ENCODE results near the gene SPEN. TPM values are rescaled to one million over a fixed set of nuclear protein-coding genes. Genes with fewer than 3 reads are reported as not detected.

SPEN gene
- total RNA-seq, 1 experiment from 2014 or later = 70.3 TPM

DNA sequence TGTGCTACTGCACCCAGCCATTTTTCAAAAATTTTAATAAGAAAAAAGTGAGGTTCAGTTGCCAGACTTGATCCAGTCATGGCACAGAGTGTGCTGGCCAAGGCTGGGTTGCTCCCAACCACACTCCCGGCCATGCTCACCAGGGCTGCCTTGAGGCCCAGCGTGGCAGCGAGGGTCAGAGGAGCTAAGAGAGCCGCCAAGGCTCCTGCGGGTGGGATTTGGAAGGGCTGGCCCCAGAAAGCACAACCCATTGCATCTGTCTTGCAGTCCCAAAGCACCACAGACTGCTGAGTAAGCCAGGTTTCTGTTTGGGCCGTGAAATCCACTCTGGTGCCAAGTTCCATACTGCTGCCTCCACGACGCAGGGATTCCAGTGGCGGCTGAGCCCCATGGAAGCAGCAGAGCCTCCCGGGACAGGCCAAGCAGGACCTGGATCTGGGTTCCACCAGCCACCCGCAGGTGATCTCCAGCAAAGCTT lies 105.8 kb downstream of the SPEN start:
- H3K27me3 ChIP-seq (replicated peaks; ENCODE audit: insufficient read depth, low read depth, low read length, poor library complexity) = no peaks in the 10 kb centered on the region
- no peak overlapping the region for H3K4me3 ChIP-seq (ENCODE audit: low read depth, low read length, poor library complexity, severe bottlenecking)
- peak overlapping the region; percentile 32 for H3K27ac ChIP-seq (ENCODE audit: low read depth, low read length, poor library complexity, severe bottlenecking)
- peak; percentile 38 for DNase-seq (ENCODE audit: low spot score)
- intact Hi-C loops (cut with micrococcal nuclease; ENCODE audit: unreplicated experiment) = no loop called here
- peaks cover under 1% of the 10 kb centered on the region for H3K36me3 ChIP-seq (ENCODE audit: insufficient read depth, low read length, poor library complexity, severe bottlenecking)
- ChIA-PET POLR2A (ENCODE audit: low non-redundant PET) (interaction anchor here (0.6 kb wide), 1 partner anchor 141 kb away, joined by 14 read pairs; no protein-coding TSS in a partner anchor), CTCF (interaction anchor here (1.3 kb wide), 1 partner anchor 150 kb away, joined by 4 read pairs; no protein-coding TSS in a partner anchor)
- BruUV-seq (replicated peaks) = no TSS peak
- no peaks in the 10 kb centered on the region for H3K9me3 ChIP-seq (ENCODE audit: low read depth, low read length, poor library complexity, severe bottlenecking)
- peaks cover 62% of the 10 kb centered on the region for H3K4me1 ChIP-seq (ENCODE audit: insufficient read depth, low read length, poor library complexity, severe bottlenecking)
- TF ChIP-seq EZH2 (IDR thresholded peaks at IDR 0.05; ENCODE audit: borderline replicate concordance, low read depth, low read length, poor library complexity, severe bottlenecking) (no peak), CTCF (conservative IDR thresholded peaks at IDR 0.05; ENCODE audit: low read depth, low read length) (no peak)

DNA sequence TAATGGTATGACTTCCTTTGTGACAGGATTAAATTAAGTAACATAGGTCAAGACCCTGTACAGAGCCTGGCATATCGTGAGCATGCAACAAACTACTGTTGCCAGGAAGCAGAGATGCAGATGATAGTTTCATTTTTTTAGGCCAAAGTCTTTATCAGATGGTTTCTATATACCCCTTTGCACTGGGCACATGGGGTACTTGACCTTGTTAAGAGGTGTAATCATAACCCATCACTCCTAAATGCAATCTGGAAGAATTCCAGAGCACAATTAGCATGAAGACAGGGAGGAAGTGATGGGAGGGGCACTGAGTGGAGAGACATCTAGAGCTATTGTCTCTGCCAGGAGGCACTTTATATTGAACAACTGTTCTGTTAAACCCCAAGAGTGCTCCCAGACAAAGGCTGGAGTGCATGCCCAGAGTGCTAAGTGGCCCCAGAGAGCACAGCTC lies 106.3 kb downstream of the SPEN start:
- ChIA-PET CTCF (interaction anchor here (1.3 kb wide), 1 partner anchor 151 kb away, joined by 4 read pairs; no protein-coding TSS in a partner anchor), POLR2A (ENCODE audit: low non-redundant PET) (interaction anchor here (0.6 kb wide), 1 partner anchor 141 kb away, joined by 14 read pairs; no protein-coding TSS in a partner anchor)
- intact Hi-C loops (cut with micrococcal nuclease; ENCODE audit: unreplicated experiment) = no loop called here

DNA sequence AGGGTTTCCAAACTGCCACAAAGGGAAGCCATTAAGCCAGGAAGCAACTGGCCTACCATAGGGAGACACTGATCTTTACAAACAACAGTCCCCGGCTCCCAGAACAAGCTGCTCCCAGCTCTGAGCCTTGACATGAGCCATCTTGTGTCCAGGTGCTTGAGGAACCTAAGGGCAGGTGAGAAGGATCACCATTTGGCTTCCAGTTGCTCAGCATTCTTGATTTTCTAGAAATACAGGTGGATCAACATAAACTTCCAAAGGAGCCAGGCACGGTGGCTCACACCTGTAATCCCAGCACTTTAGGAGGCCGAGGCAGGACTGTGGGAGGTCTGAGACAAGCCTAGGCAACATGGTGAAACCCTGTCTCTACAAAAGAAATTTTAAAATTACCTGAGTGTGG lies 106.8 kb downstream of the SPEN start:
- CTCF ChIA-PET = interaction anchor here (1.3 kb wide), 1 partner anchor 151 kb away, joined by 4 read pairs; no protein-coding TSS in a partner anchor
- H3K9me3 ChIP-seq (ENCODE audit: low read depth, low read length, poor library complexity, severe bottlenecking) = no peaks in the 10 kb centered on the region
- H3K4me3 ChIP-seq (ENCODE audit: low read depth, low read length, poor library complexity, severe bottlenecking) = no peak overlapping the region
- H3K27ac ChIP-seq (ENCODE audit: low read depth, low read length, poor library complexity, severe bottlenecking) = no peak overlapping the region
- TF ChIP-seq EZH2 (IDR thresholded peaks at IDR 0.05; ENCODE audit: borderline replicate concordance, low read depth, low read length, poor library complexity, severe bottlenecking) (no peak), CTCF (conservative IDR thresholded peaks at IDR 0.05; ENCODE audit: low read depth, low read length) (no peak)
- no TSS peak for BruUV-seq (replicated peaks)
- no peaks in the 10 kb centered on the region for H3K27me3 ChIP-seq (replicated peaks; ENCODE audit: insufficient read depth, low read depth, low read length, poor library complexity)
- POLR2A ChIA-PET (ENCODE audit: low non-redundant PET) = no interaction called here
- H3K4me1 ChIP-seq (ENCODE audit: insufficient read depth, low read length, poor library complexity, severe bottlenecking) = peaks cover 62% of the 10 kb centered on the region
- DNase-seq (ENCODE audit: low spot score) = no peak
- no peaks in the 10 kb centered on the region for H3K36me3 ChIP-seq (ENCODE audit: insufficient read depth, low read length, poor library complexity, severe bottlenecking)
- intact Hi-C loops (cut with micrococcal nuclease; ENCODE audit: unreplicated experiment) = no loop called here

More for the DNA sequence above, 106.3 kb downstream of the SPEN start:
- TF ChIP-seq CTCF (conservative IDR thresholded peaks at IDR 0.05; ENCODE audit: low read depth, low read length) = no peak
- TF ChIP-seq EZH2 (IDR thresholded peaks at IDR 0.05; ENCODE audit: borderline replicate concordance, low read depth, low read length, poor library complexity, severe bottlenecking) = no peak
- peak overlapping the region; percentile 32 for H3K27ac ChIP-seq (ENCODE audit: low read depth, low read length, poor library complexity, severe bottlenecking)
- peak; percentile 73 for DNase-seq (ENCODE audit: low spot score)
- H3K4me3 ChIP-seq (ENCODE audit: low read depth, low read length, poor library complexity, severe bottlenecking) = no peak overlapping the region
- no peaks in the 10 kb centered on the region for H3K27me3 ChIP-seq (replicated peaks; ENCODE audit: insufficient read depth, low read depth, low read length, poor library complexity)
- H3K4me1 ChIP-seq (ENCODE audit: insufficient read depth, low read length, poor library complexity, severe bottlenecking) = peaks cover 62% of the 10 kb centered on the region
- no peaks in the 10 kb centered on the region for H3K9me3 ChIP-seq (ENCODE audit: low read depth, low read length, poor library complexity, severe bottlenecking)
- no peaks in the 10 kb centered on the region for H3K36me3 ChIP-seq (ENCODE audit: insufficient read depth, low read length, poor library complexity, severe bottlenecking)
- no TSS peak for BruUV-seq (replicated peaks)
